Measurements from ENCODE around the gene CHAC1.

DNA sequence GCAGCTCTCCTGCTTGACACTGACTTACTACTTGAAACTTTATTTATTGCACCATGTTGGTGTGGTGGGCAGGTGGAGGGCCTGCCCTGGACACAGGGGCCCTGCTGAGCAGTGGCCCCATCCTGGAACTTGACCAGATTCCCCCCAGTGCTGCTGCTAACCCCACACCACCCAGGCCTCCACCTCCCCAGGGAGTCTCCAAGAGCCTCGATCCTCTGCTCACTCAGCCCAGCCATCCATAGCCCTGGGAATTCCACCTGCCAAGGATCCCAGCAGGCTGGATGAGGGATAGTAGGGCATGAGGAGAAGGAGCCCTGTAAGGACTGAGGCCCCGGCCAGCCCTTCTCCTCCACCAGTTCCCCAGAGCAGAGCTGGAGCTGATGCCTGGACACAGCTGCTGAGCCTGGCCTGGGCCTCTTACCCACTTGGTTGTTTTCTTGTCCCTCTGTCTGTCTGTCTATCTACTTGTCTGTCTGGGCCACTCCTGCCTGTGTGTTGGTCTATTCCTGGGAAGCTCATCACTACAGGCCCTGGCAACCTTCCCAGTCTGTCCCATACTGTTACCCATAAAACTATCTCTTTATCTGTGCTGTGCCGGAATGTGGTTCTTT lies 2.8 kb downstream of the CHAC1 start:
- TF ChIP-seq, protein P1, sequence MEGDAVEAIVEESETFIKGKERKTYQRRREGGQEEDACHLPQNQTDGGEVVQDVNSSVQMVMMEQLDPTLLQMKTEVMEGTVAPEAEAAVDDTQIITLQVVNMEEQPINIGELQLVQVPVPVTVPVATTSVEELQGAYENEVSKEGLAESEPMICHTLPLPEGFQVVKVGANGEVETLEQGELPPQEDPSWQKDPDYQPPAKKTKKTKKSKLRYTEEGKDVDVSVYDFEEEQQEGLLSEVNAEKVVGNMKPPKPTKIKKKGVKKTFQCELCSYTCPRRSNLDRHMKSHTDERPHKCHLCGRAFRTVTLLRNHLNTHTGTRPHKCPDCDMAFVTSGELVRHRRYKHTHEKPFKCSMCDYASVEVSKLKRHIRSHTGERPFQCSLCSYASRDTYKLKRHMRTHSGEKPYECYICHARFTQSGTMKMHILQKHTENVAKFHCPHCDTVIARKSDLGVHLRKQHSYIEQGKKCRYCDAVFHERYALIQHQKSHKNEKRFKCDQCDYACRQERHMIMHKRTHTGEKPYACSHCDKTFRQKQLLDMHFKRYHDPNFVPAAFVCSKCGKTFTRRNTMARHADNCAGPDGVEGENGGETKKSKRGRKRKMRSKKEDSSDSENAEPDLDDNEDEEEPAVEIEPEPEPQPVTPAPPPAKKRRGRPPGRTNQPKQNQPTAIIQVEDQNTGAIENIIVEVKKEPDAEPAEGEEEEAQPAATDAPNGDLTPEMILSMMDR (IDR thresholded peaks at IDR 0.05): no peak
- TF ChIP-seq POLR2A (IDR thresholded peaks at IDR 0.05): no peak
